Keratinocyte (primary cell): ENCODE results near the gene ABCC11. TPM values are rescaled to one million over a fixed set of nuclear protein-coding genes. Genes with fewer than 3 reads are reported as not detected.

Source experiments
- DNase-seq: peaks from one replicate; pipeline ENCODE4 v3.0.0-alpha.2; 2011; ENCODE audit warnings: low read depth, missing footprints, low spot score
- FAIRE-seq: peaks from 2 replicates; lab custom pipeline; 2011; peaks lifted over from hg19 to GRCh38; lab: Jason Lieb, UNC
- H2AFZ ChIP-seq: 2 replicates; pipeline ENCODE4 v1.6.0; 2012; ENCODE audit warnings: low read length, control low read depth, inconsistent platforms; ENCODE audit not compliant: control insufficient read depth
- H3K27ac ChIP-seq: 2 replicates; pipeline ENCODE4 v1.5.1; 2011; ENCODE audit warnings: low read length; ENCODE audit not compliant: control insufficient read depth, insufficient read depth
- H3K27me3 ChIP-seq: 3 replicates; pipeline ENCODE4 v1.6.0; 2011; ENCODE audit warnings: low read length; ENCODE audit not compliant: control insufficient read depth, insufficient read depth; ENCODE audit errors: extremely low read depth
- H3K36me3 ChIP-seq, 2 experiments: 2 replicates in 1 of 2; 3 replicates in 1 of 2; pipeline ENCODE4 v1.5.1; 2011; ENCODE audit warnings: low read length in 2 of 2, mild to moderate bottlenecking in 1 of 2; ENCODE audit not compliant: control insufficient read depth in 2 of 2, insufficient read depth in 2 of 2; ENCODE audit errors: extremely low read depth in 1 of 2
- H3K4me1 ChIP-seq: 3 replicates; pipeline ENCODE4 v1.5.1; 2011; ENCODE audit warnings: low read length; ENCODE audit not compliant: control insufficient read depth, insufficient read depth; ENCODE audit errors: extremely low read depth
- H3K4me2 ChIP-seq: 3 replicates; pipeline ENCODE4 v1.6.0; 2011; ENCODE audit warnings: low read depth, low read length; ENCODE audit not compliant: control insufficient read depth, insufficient read depth; ENCODE audit errors: extremely low read depth
- H3K4me3 ChIP-seq, 3 experiments: fragments of 200-600 bp in 1 of 3; sonication (generic) in 1 of 3; 2 replicates in 2 of 3; 3 replicates in 1 of 3; pipeline ENCODE4 v1.5.1; 2011 to 2016; ENCODE audit warnings: low read length in 3 of 3, mild to moderate bottlenecking in 3 of 3, control low read depth in 2 of 3, inconsistent platforms in 1 of 3, low read depth in 1 of 3, mixed read lengths in 1 of 3, mixed run types in 1 of 3, moderate library complexity in 1 of 3; ENCODE audit not compliant: control insufficient read depth in 2 of 3, insufficient read depth in 2 of 3; ENCODE audit errors: extremely low read depth in 1 of 3
- H3K79me2 ChIP-seq: 2 replicates; pipeline ENCODE4 v1.6.0; 2012; ENCODE audit warnings: low read length; ENCODE audit not compliant: control insufficient read depth, insufficient read depth
- H3K9ac ChIP-seq: 3 replicates; pipeline ENCODE4 v1.6.0; 2011; ENCODE audit warnings: low read length; ENCODE audit not compliant: control insufficient read depth, insufficient read depth; ENCODE audit errors: extremely low read depth
- H3K9me1 ChIP-seq: 3 replicates; pipeline ENCODE4 v1.6.0; 2011; ENCODE audit warnings: low read length; ENCODE audit not compliant: control insufficient read depth, insufficient read depth; ENCODE audit errors: extremely low read depth
- H3K9me3 ChIP-seq: 2 replicates; pipeline ENCODE4 v1.5.1; 2012; ENCODE audit warnings: low read depth, low read length; ENCODE audit not compliant: control insufficient read depth
- H4K20me1 ChIP-seq: 3 replicates; pipeline ENCODE4 v1.6.0; 2011; ENCODE audit warnings: low read length; ENCODE audit not compliant: control insufficient read depth, insufficient read depth; ENCODE audit errors: extremely low read depth
- EZH2 ChIP-seq: IDR thresholded peaks from one replicate; pipeline ENCODE4 v1.6.1; 2012; ENCODE audit warnings: inconsistent platforms, mild to moderate bottlenecking, low read length, moderate library complexity
- dilution Hi-C: fragments of 300-500 bp; cut with MboI; formaldehyde crosslinking; loops from one replicate; pipeline ENCODE4 v1.7.0; 2020; ENCODE audit warnings: low sequenced_read_pairs; ENCODE audit not compliant: extremely low pct_ligation_motif_present
- polyA plus RNA-seq, 5 experiments: library from polyadenylated mRNA; depleted of rRNA in 3 of 5; stranded (reverse) in 3 of 5; stranded (forward) in 1 of 5; unstranded in 1 of 5; fragments of >200 nt; gene quantifications; 1 replicate in 1 of 5; 2 replicates in 3 of 5; 3 replicates in 1 of 5; pipeline versions ENCODE4 v1.2.1 to v1.2.3, GENCODE V29; 2011 to 2012; ENCODE audit warnings: missing spikeins in 2 of 5, low read depth in 1 of 5, low replicate concordance in 1 of 5
- TF ChIP-seq, protein P1 (sequence below), 3 experiments: IDR thresholded peaks in 1 of 3; conservative IDR thresholded peaks in 1 of 3; optimal IDR thresholded peaks in 1 of 3; 2 replicates in 2 of 3; 3 replicates in 1 of 3; pipeline versions ENCODE3 to v1.5.1; 2011; ENCODE audit warnings: low read length in 3 of 3, mild to moderate bottlenecking in 3 of 3, moderate library complexity in 2 of 3, control low read depth in 1 of 3, inconsistent platforms in 1 of 3; ENCODE audit not compliant: insufficient read depth in 2 of 3; ENCODE audit errors: extremely low read depth in 1 of 3

ABCC11 gene
- polyA plus RNA-seq, 1 donor (not counting 4 experiments of a cell fraction or from before 2014, with no cell fraction given) = 0.33 TPM

DNA sequence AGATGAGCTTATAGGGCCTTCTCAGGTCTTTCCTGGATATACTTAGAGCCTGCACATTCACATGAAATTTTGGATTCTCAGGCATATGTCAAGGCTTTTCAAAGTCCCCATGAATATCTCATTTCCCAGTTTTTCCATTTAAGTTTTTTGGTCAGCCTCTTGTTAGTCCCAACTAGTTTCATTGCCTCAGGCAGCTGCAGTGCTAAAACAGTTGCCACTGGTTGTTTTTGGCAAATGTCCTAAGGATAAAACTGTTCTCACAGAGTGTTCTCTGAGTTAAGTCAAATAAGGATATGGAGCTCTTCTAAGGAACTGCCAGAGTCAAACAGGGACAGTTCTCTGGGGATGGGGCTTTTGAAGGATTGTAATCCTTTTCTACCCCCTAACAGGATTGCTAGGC lies 39.9 kb upstream of the ABCC11 start:
- no peaks in the 10 kb centered on the region for H3K27me3 ChIP-seq
- no peak overlapping the region for H3K4me2 ChIP-seq
- H2AFZ ChIP-seq = no peak overlapping the region
- no peak for FAIRE-seq
- DNase-seq = no peak
- peaks cover 5% of the 10 kb centered on the region for H3K9me3 ChIP-seq
- dilution Hi-C loops = no loop called here
- H3K27ac ChIP-seq = no peak overlapping the region
- peaks cover 18% of the 10 kb centered on the region for H3K4me1 ChIP-seq
- H3K79me2 ChIP-seq = peaks cover 1% of the 10 kb centered on the region
- H3K9ac ChIP-seq = no peak overlapping the region
- no peaks in the 10 kb centered on the region for H3K9me1 ChIP-seq
- H3K4me3 ChIP-seq = no peak overlapping the region
- no peaks in the 10 kb centered on the region for H4K20me1 ChIP-seq
- TF ChIP-seq EZH2 = no peak
- TF ChIP-seq, protein P1, sequence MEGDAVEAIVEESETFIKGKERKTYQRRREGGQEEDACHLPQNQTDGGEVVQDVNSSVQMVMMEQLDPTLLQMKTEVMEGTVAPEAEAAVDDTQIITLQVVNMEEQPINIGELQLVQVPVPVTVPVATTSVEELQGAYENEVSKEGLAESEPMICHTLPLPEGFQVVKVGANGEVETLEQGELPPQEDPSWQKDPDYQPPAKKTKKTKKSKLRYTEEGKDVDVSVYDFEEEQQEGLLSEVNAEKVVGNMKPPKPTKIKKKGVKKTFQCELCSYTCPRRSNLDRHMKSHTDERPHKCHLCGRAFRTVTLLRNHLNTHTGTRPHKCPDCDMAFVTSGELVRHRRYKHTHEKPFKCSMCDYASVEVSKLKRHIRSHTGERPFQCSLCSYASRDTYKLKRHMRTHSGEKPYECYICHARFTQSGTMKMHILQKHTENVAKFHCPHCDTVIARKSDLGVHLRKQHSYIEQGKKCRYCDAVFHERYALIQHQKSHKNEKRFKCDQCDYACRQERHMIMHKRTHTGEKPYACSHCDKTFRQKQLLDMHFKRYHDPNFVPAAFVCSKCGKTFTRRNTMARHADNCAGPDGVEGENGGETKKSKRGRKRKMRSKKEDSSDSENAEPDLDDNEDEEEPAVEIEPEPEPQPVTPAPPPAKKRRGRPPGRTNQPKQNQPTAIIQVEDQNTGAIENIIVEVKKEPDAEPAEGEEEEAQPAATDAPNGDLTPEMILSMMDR (optimal IDR thresholded peaks at IDR 0.05 in 1 of 3, IDR thresholded peaks at IDR 0.05 in 1 of 3, conservative IDR thresholded peaks at IDR 0.05 in 1 of 3; ENCODE audit: extremely low read depth in 1 of 3, insufficient read depth in 2 of 3, low read length in 3 of 3) = no peak
- H3K36me3 ChIP-seq = peaks cover 12 to 14% of the 10 kb centered on the region in 2 experiments

GRCh38 chr16:48284772-48285409 lies 37.6 kb upstream of the ABCC11 start:
- Histone ChIP-seq H2AFZ (no peak overlapping the region), H3K9ac (no peak overlapping the region), H3K79me2 (peaks cover 1% of the 10 kb centered on the region), H4K20me1 (no peaks in the 10 kb centered on the region), H3K27ac (no peak overlapping the region), H3K4me3 (no peak overlapping the region), H3K4me2 (no peak overlapping the region), H3K4me1 (no peaks in the 10 kb centered on the region), H3K9me1 (no peaks in the 10 kb centered on the region), H3K36me3 (peaks cover 4 to 14% of the 10 kb centered on the region in 2 experiments), H3K27me3 (no peaks in the 10 kb centered on the region), H3K9me3 (peaks cover 5% of the 10 kb centered on the region)
- FAIRE-seq (no peak), DNase-seq (no peak)
- TF ChIP-seq EZH2 = no peak
- TF ChIP-seq, protein P1 (optimal IDR thresholded peaks at IDR 0.05 in 1 of 3, IDR thresholded peaks at IDR 0.05 in 1 of 3, conservative IDR thresholded peaks at IDR 0.05 in 1 of 3; ENCODE audit: extremely low read depth in 1 of 3, insufficient read depth in 2 of 3, low read length in 3 of 3) = no peak
- dilution Hi-C loops = no loop called here
